ENCODE measurements around the gene SORBS1. TPM values are rescaled to one million over a fixed set of nuclear protein-coding genes. Genes with fewer than 3 reads are reported as not detected.

Gene SORBS1
- total RNA-seq, 1 donor from 2014 or later, result 0.77 TPM

DNA sequence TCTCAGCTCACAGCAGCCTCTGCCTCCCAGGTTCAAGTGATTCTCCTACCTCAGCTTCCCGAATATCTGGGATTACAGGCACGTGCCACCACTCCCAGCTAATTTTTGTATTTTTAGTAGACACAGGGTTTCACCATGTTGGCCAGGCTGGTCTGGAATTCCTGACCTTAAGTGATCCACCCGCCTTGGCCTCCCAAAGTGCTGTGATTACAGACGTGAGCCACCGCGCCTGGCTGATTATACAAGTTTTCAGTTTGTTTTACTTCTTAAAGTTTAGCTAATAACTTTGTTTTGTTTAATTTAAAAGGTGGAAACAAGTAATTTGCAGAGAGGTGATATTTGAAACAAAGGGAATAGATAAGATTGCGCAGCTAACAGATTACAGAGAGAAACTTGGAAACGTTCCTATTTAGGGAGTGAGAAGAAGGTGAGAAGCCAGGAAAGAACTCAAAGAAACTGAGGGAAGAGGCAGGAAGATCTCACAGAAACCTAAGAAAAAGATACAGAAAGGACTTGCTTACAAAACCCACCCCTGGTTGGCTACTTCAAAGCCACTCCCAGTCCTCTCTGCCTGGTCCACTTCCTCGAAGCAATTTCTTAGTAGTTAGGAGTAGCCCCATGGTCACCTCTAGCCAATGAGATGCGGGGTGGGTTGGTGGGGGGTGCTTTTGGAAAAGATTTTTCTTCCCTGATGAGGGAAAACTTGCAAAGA, 255.4 kb downstream of the SORBS1 start:
- Mint-ChIP-seq H3K9me3 (no peaks in the 10 kb centered on the region), H3K4me1 (peaks cover 15% of the 10 kb centered on the region), H3K4me3 (no peak overlapping the region), H3K27ac (no peak overlapping the region), H3K36me3 (ENCODE audit: low read depth) (no peaks in the 10 kb centered on the region), H3K27me3 (peaks cover 13% of the 10 kb centered on the region)
- intact Hi-C loops (cut with micrococcal nuclease), result loop anchor here (5.0 kb wide), 1 partner anchor 58 kb away; no protein-coding TSS in a partner anchor
- DNase-seq, result no peak

DNA sequence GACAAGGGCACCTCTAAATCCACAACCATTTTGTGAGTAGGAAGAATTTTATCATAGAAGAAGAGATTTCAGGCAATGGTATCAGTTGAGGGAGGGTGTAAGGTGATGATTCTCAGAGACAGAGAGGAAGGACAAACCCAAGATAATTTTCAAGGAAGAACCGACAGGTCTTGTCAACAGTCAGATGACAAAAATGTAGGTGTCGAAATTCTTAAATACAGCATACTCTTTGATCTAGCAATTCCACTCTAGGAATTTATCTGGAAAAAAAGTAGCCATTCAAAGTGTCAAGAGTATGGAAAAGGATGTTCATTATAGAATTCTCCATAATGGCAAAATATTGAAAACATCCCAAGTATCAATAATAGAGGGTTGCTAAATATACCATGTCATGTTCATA, 256.2 kb downstream of the SORBS1 start:
- H3K27me3 Mint-ChIP-seq, result peaks cover 13% of the 10 kb centered on the region
- H3K9me3 Mint-ChIP-seq, result no peaks in the 10 kb centered on the region
- intact Hi-C loops (cut with micrococcal nuclease), result loop anchor here (5.0 kb wide), 1 partner anchor 58 kb away; no protein-coding TSS in a partner anchor
- no peaks in the 10 kb centered on the region for H3K36me3 Mint-ChIP-seq (ENCODE audit: low read depth)
- no peak overlapping the region for H3K4me3 Mint-ChIP-seq
- DNase-seq, result no peak
- H3K27ac Mint-ChIP-seq, result no peak overlapping the region
- peaks cover 9% of the 10 kb centered on the region for H3K4me1 Mint-ChIP-seq

DNA sequence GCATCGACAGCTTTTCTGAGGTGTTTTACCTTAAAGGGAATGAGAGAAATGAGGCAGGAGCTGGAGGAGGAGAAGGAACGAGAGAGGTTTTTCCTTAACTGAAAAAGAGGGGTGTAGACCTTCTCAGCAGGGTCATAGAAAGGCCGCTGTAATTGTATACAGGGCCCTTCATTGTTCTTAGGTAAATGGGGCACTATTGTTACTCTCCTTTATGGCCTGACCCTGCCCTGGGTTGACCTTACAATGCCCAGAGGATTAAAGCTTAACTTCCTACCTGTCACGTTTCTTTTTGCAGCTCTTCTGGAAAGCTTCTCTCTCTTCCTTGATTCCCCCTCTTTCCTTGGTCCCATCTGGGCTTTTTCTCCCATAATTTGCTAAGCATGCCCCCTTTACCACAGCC, 256.7 kb downstream of the SORBS1 start:
- H3K27me3 Mint-ChIP-seq, result peaks cover 13% of the 10 kb centered on the region
- peaks cover 7% of the 10 kb centered on the region for H3K4me1 Mint-ChIP-seq
- H3K9me3 Mint-ChIP-seq, result no peaks in the 10 kb centered on the region
- no peak overlapping the region for H3K4me3 Mint-ChIP-seq
- intact Hi-C loops (cut with micrococcal nuclease), result no loop called here
- no peaks in the 10 kb centered on the region for H3K36me3 Mint-ChIP-seq (ENCODE audit: low read depth)
- H3K27ac Mint-ChIP-seq, result no peak overlapping the region
- DNase-seq, result no peak

DNA sequence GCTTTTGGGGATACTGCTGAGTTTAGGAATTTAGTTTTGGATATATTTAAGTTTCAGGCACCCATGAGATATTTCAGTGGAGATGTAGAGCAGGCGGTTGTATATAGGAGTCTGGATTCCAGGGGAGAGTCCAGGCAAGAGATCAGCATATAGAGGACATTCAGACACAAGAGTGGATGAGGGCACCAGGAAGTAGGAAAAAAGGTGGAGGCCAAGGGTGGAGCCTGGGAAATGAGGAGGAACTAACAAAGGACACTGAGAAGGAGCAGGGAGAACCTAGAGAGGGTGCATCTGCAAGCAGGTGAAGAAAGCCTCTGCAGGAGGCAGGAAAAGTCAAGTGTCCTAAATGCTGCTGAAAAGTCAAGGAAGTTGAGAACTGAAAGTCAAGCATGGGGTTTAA, 257.2 kb downstream of the SORBS1 start:
- H3K9me3 Mint-ChIP-seq, result no peaks in the 10 kb centered on the region
- H3K4me3 Mint-ChIP-seq, result no peak overlapping the region
- peaks cover 7% of the 10 kb centered on the region for H3K4me1 Mint-ChIP-seq
- peaks cover 13% of the 10 kb centered on the region for H3K27me3 Mint-ChIP-seq
- intact Hi-C loops (cut with micrococcal nuclease), result no loop called here
- H3K36me3 Mint-ChIP-seq (ENCODE audit: low read depth), result no peaks in the 10 kb centered on the region
- no peak overlapping the region for H3K27ac Mint-ChIP-seq
- DNase-seq, result no peak

DNA sequence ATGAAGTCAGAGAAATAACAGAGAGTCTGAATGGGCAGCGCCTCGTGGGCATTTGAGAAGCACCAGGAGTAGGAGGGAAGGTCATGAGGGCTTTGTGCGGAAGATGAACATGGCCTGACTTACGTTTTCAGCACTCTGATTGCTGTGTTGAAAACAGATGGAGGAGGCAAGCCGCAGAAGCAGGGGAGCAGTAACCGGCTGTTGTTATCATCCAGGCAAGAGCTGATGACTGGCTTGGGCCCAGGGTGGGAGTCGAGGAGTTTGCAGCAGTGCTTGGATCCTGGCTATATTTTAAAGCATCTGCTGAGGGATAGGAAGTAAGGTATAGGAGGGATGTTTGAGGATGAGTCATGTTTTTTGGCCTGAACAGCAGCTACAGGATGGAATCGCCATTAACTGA, 257.6 kb downstream of the SORBS1 start:
- peaks cover 13% of the 10 kb centered on the region for H3K27me3 Mint-ChIP-seq
- H3K36me3 Mint-ChIP-seq (ENCODE audit: low read depth), result no peaks in the 10 kb centered on the region
- peaks cover 3% of the 10 kb centered on the region for H3K4me1 Mint-ChIP-seq
- no peak overlapping the region for H3K4me3 Mint-ChIP-seq
- intact Hi-C loops (cut with micrococcal nuclease), result no loop called here
- DNase-seq, result no peak
- no peak overlapping the region for H3K27ac Mint-ChIP-seq
- H3K9me3 Mint-ChIP-seq, result no peaks in the 10 kb centered on the region

DNA sequence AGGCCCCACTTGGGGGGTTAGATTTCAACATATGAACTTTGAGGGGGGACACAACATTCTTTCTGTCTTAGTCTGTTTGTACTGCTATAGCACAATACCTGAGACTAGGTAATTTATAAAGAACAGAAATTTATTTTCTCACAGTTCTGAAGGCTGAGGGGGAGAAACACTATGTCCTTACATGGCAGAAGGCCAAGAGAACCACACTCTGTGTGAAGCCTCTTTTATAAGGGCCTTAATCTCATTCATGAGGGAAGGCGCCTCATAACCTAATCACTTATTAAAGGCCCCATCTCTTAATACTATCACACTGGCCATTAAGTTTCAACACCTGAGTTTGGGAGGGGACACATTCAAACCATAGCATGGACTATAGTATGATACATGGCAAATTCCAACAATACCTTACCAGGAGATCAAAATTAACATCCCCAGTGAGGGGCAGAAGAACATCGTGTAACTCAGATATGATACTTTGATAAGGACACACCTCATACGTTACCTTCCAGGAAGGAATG, 261.1 kb downstream of the SORBS1 start:
- intact Hi-C loops (cut with micrococcal nuclease), result no loop called here
- peaks cover 16% of the 10 kb centered on the region for H3K4me1 Mint-ChIP-seq
- no peak overlapping the region for H3K4me3 Mint-ChIP-seq
- H3K27me3 Mint-ChIP-seq, result peaks cover 2% of the 10 kb centered on the region
- no peak overlapping the region for H3K27ac Mint-ChIP-seq
- H3K36me3 Mint-ChIP-seq (ENCODE audit: low read depth), result no peaks in the 10 kb centered on the region
- DNase-seq, result no peak
- no peaks in the 10 kb centered on the region for H3K9me3 Mint-ChIP-seq

DNA sequence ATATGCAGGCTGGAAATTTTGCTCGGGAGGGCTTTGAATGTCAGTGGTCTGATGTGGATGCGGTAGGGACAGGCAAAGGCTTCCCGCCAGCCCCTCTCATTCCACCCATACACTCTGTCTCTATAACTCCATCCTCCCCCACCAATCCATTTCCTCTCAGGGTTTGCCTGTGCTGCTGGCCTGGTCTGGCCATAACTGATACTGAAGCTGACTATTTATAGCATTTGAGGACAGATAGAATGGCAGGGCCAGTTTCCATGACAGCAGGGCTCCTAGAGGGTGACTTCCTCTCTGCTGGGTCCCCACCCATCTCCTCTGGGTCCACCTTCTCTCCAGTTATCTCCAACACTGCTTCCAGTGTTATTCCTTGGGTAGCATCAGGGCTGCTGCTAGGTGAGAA, 263.8 kb downstream of the SORBS1 start:
- Mint-ChIP-seq H3K36me3 (ENCODE audit: low read depth) (no peaks in the 10 kb centered on the region), H3K27me3 (peaks cover 5% of the 10 kb centered on the region), H3K9me3 (no peaks in the 10 kb centered on the region), H3K27ac (no peak overlapping the region), H3K4me1 (peaks cover 29% of the 10 kb centered on the region), H3K4me3 (no peak overlapping the region)
- DNase-seq, result no peak
- intact Hi-C loops (cut with micrococcal nuclease), result no loop called here

DNA sequence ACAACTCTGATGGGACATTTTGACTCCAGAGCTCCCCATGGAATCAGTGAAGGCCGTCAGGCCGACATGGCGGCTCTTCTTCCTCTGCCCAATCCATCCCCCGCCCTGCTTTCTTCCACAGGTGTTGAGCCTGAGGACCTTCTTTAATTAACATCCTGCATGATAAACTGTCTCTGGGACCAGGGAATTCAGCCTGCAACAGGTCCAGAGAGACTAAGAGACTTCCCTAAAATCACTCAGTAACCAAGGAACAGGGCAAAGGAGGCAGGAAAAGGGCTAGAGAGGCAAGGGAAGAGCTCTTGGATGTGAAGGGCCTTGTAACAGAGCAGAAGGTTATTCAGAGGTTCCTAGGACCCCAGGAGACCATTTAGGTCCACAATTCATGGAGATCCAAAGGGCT, 264.4 kb downstream of the SORBS1 start:
- Mint-ChIP-seq H3K27ac (no peak overlapping the region), H3K4me1 (peaks cover 29% of the 10 kb centered on the region), H3K4me3 (no peak overlapping the region), H3K9me3 (no peaks in the 10 kb centered on the region), H3K27me3 (peaks cover 8% of the 10 kb centered on the region), H3K36me3 (ENCODE audit: low read depth) (no peaks in the 10 kb centered on the region)
- no peak for DNase-seq
- intact Hi-C loops (cut with micrococcal nuclease), result no loop called here

DNA sequence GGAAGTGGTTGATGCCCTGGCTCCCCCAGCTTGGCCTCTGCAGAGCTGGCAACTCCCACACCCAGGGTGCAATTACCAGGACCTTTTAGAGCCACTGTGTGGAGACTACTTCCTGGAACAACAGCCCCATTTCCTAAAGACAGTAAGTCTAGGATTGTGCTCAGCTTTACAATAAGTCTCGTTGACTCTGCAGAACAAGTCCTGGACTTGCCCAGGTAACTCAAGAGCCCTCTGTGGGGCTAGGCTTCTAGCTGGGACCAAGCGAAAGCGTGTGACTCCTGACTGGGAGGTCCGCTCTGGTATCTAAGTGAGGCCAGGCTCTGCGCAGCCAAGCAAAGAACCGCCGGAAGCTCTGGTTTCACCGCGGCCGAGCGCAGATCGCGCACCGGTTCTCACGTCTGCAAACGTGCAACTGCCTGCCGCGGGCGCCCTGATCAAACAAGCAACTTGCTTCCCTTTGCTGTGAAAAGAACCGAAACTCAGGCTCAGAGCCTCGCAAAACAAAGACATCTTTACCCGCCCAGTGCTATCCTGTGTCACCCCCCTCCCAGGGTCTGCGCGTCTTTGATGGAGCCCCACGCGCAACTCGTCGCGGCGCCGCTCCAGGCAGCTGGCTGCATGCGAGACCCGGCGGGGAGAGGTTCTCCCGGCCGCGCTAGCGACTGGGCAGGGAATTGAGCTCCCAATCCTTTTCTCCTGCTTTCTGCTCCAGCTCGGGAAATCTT, 266.0 kb downstream of the SORBS1 start:
- Mint-ChIP-seq H3K27me3 (peaks cover 13% of the 10 kb centered on the region), H3K9me3 (no peaks in the 10 kb centered on the region), H3K4me1 (peaks cover 34% of the 10 kb centered on the region), H3K4me3 (peak overlapping the region; percentile 76), H3K36me3 (ENCODE audit: low read depth) (no peaks in the 10 kb centered on the region), H3K27ac (peak overlapping the region; percentile 41)
- peak; percentile 91 for DNase-seq
- intact Hi-C loops (cut with micrococcal nuclease), result loop anchor here (2.0 kb wide), 1 partner anchor 14 kb away; no protein-coding TSS in a partner anchor

DNA sequence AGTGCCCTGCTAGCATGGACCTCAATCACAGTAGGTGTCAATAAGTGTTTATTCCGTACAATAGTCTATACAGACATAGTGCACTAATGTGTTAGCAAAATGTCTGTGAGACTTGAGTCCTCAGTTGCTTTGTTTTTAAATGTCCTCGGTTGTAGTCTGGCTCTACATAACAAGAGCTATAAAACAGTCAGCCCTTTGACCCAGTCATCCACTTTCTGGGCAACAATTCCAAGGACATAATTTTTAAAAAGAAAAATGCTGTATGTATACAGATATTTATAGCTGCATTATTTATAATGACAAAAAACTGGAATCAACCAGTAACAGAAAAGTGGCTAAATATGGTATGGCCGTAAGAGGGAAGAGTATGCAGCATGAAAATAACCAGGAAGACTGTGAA, 267.5 kb downstream of the SORBS1 start:
- no peak for DNase-seq
- Mint-ChIP-seq H3K27ac (no peak overlapping the region), H3K9me3 (no peaks in the 10 kb centered on the region), H3K36me3 (ENCODE audit: low read depth) (no peaks in the 10 kb centered on the region), H3K4me1 (peaks cover 38% of the 10 kb centered on the region), H3K27me3 (peaks cover 25% of the 10 kb centered on the region), H3K4me3 (no peak overlapping the region)
- intact Hi-C loops (cut with micrococcal nuclease), result loop anchor here (2.0 kb wide), 1 partner anchor 15 kb away; no protein-coding TSS in a partner anchor

DNA sequence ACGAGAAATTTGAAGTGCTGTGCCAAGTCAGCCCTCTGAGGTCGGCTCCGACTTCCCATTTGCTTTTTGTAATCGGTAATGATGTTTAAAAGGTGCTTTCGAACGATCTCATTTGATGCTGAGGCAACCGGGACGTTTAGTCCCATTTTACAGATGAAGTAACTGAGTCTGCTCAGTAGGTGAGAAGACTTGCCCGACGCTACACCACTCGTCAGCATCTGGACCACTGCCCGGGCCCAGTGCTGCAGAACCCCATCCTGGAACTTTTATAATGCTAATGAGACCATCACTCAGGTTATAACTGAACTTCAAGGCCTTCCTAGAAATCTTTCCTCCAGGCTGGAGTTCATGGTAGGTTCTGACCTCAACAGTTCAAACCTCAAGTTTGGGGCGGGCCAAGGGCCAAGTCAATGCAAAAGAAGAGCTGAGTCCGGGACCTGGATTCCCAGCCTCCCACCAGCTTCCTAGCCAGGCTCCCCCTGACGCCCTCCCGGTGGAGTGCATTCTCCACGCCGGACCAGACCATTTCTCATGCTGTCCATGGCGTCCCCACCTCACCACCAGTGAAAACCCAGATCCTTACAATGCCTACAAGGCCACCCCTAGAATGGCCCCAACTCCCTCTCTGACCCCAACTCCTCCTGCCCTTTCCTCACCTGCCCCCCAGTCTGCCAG, 269.7 kb downstream of the SORBS1 start:
- H3K27ac Mint-ChIP-seq, result peak overlapping the region; percentile 71
- no peaks in the 10 kb centered on the region for H3K36me3 Mint-ChIP-seq (ENCODE audit: low read depth)
- intact Hi-C loops (cut with micrococcal nuclease), result loop anchor here (2.0 kb wide), 1 partner anchor 47 kb away; no protein-coding TSS in a partner anchor
- peaks cover 40% of the 10 kb centered on the region for H3K27me3 Mint-ChIP-seq
- H3K4me3 Mint-ChIP-seq, result peak overlapping the region; percentile 79
- no peak for DNase-seq
- no peaks in the 10 kb centered on the region for H3K9me3 Mint-ChIP-seq
- peaks cover 33% of the 10 kb centered on the region for H3K4me1 Mint-ChIP-seq

DNA sequence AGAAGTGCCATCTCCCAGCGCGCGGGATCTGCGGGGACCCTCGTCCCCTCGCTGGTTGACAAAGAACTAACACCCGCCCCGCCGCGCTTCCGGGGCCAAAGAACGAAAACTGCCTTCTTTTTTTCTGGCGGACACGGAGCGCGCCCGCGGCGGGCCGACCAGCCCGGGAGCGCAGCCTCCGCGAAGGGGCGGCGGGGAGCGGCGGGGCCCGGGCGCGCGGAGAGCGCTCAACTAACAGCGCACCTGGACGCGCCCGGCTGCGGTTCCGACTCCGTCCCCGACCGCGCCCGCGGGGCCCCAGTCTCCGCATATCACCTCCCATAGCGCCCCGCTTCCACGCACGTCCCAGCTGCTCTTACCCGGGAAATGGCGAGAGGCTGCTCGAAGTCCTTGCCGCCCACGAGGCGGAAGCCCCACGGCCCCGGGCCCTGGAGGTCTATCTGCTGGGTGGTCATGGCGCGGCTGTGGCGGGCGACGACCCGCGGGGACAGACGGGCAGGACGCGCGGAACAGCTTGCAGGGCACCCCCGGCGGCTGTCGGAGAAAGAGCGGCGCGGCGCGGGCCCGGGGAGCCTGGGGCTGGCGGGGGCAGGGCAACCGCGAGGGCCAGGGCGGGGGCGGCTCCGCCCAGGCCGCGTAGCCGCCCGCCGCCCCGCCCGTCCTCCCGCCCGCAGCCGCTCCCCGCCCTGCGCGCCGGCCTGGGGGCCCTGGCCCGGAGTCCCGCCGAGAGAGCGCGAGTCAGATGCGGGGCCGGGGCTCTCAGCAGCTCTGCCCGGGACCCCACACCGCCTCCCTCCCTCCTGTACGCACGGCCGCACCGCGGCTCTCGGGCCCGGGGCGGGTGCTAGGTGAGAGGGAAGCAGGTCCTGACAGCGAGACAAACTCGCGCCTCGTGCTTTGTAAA, 270.5 kb downstream of the SORBS1 start, which contains the start of gene PDLIM1:
PDLIM1 (minus strand) TSS at position 543 of the 904 bp plus-strand sequence; CDS start at position 455, 88 bp downstream.
- intact Hi-C loops (cut with micrococcal nuclease), result loop anchor here (2.0 kb wide), 1 partner anchor 46 kb away; no protein-coding TSS in a partner anchor
- H3K4me3 Mint-ChIP-seq, result peak within 1 kb of the TSS; percentile 81
- DNase-seq, result peak; percentile 89
- H3K36me3 Mint-ChIP-seq (ENCODE audit: low read depth), result no peaks in the 10 kb centered on the region
- peak within 1 kb of the TSS; percentile 71 for H3K27ac Mint-ChIP-seq
- H3K4me1 Mint-ChIP-seq, result peaks cover 31% of the 10 kb centered on the region
- H3K9me3 Mint-ChIP-seq, result no peaks in the 10 kb centered on the region
- peaks cover 40% of the 10 kb centered on the region for H3K27me3 Mint-ChIP-seq

DNA sequence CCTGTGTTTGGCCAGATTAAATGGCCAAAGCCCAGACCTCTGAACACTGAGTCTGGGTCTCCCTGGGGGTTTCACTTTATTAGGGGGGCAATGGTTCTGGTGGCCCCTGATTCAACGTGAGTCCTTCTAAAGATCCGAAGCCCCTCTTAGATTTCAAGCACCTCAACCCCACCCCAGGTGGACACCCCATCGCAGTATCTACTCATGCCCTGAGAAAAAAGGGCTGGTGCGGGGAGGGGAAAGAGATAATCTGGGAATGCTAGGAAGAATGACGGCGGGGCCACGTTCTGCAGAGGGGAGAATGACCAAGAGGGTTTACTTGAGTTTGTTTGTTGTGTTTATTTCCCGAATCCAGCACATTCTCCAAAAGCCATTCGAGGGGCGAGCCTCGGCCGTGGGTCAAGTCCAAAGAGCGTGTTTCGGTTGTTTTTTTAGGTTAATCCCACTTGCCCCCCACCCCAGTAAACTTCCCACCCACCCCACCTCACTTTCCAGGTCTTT, 271.2 kb downstream of the SORBS1 start:
- intact Hi-C loops (cut with micrococcal nuclease), result loop anchor here (2.0 kb wide), 1 partner anchor 45 kb away; no protein-coding TSS in a partner anchor
- peaks cover 24% of the 10 kb centered on the region for H3K4me1 Mint-ChIP-seq
- no peaks in the 10 kb centered on the region for H3K36me3 Mint-ChIP-seq (ENCODE audit: low read depth)
- H3K27ac Mint-ChIP-seq, result peak overlapping the region; percentile 39
- peak overlapping the region; percentile 81 for H3K4me3 Mint-ChIP-seq
- DNase-seq, result no peak
- peaks cover 42% of the 10 kb centered on the region for H3K27me3 Mint-ChIP-seq
- no peaks in the 10 kb centered on the region for H3K9me3 Mint-ChIP-seq
